ENCODE data around the gene CALU.

Gene CALU

DNA sequence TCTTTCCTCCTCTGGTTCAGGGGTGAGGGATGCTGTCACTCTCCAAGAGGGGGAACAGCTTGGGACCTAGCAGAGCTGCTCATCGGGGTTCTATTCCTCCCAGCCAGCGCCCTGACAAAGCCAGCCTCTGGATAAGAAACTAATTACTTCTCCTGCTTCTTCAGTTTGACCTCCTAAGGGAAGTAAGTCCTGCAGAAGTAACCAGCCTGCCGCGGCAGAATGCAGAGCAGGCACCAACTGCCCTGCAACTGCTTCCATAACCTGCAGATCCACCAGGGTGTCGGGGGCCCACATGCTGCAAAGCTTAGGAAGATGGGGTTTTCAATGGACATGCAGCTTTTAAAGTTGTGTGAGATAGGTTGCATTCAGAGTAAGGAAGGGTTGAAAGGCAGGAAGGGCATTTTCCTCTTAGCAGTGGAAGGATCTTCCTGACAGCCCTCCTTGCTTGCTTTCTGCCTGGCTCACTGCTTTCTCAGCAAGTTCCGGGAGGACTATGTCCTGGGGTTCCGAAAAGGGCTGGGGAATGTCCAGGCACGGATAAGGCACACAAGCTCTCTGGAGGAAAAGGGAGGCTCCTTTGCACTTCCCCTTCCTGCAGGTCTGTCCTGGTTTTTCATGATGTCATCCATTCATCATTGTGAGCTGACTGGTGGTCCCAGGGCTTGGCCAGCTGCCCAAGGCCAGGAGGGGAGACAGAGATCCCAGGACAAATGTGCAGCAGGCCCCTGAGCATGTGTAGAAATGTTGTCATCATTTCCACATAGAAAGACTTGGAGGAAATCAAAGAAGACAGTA, 24.3 kb upstream of the CALU start:
- Histone ChIP-seq H3K9me3 (ENCODE audit: low read depth, low read length) (no peaks in the 10 kb centered on the region), H3K36me3 (ENCODE audit: insufficient read depth, low read length) (no peaks in the 10 kb centered on the region), H3K9ac (ENCODE audit: insufficient read length) (no peak overlapping the region), H3K4me3 (no peak overlapping the region), H3K27ac (no peak overlapping the region)
- TF ChIP-seq FOXP2 (optimal IDR thresholded peaks at IDR 0.05; ENCODE audit: control extremely low read depth, extremely low read length, insufficient read depth) (no peak), EZH2 (IDR thresholded peaks at IDR 0.05) (no peak), POLR2AphosphoS5 (IDR thresholded peaks at IDR 0.05; ENCODE audit: borderline replicate concordance, low read depth, low read length) (no peak)
- DNase-seq (ENCODE audit: low read depth, low spot score): no peak

GRCh38 chr7:128718967-128719642, 20.1 kb upstream of the CALU start:
- Histone ChIP-seq H3K36me3 (ENCODE audit: insufficient read depth, low read length) (no peaks in the 10 kb centered on the region), H3K27ac (no peak overlapping the region), H3K4me3 (no peak overlapping the region), H3K9me3 (ENCODE audit: low read depth, low read length) (no peaks in the 10 kb centered on the region), H3K9ac (ENCODE audit: insufficient read length) (no peak overlapping the region)
- TF ChIP-seq POLR2AphosphoS5 (IDR thresholded peaks at IDR 0.05; ENCODE audit: borderline replicate concordance, low read depth, low read length): no peak
- TF ChIP-seq FOXP2 (optimal IDR thresholded peaks at IDR 0.05; ENCODE audit: control extremely low read depth, extremely low read length, insufficient read depth): no peak
- no peak for TF ChIP-seq EZH2 (IDR thresholded peaks at IDR 0.05)
- no peak for DNase-seq (ENCODE audit: low read depth, low spot score)

DNA sequence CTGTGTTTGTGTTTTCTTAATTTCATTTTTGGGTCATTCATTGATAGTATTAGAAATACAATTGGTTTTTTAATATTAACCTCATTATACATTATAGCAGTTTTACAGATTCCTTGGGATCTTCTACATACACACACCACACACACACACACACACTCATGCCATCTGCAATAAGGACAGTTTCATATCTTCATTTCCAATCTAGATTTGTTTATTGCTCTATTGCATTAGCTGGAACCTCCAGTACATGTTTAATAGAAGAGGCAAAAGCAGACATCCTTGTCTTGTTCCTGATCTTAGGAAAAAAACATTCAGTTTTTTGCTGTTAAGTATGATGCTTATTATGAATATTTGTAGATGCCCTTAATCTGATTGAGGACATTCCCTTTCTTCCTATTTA, 17.8 kb upstream of the CALU start:
- H3K36me3 ChIP-seq (ENCODE audit: insufficient read depth, low read length): no peaks in the 10 kb centered on the region

DNA sequence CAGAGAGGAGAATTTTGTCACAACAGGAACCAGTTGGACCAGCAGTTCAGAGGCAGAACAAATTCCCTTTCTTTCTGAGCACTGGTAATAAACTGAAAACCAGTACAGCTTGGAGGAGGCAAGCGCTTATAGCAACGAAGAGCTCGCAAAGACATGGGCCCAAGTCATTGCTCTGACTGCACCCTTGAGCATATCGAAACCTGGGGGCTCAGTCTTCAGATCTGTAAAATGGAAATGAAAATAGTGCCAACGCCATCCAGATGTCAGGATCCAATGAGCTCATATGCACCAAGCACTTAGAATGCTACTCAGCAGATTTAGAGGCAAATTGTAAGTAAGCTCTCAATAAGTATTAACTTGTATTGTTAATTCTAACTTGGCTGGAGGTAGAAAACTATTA, 14.4 kb upstream of the CALU start:
- TF ChIP-seq EZH2 (IDR thresholded peaks at IDR 0.05) (no peak), FOXP2 (optimal IDR thresholded peaks at IDR 0.05; ENCODE audit: control extremely low read depth, extremely low read length, insufficient read depth) (no peak), POLR2AphosphoS5 (IDR thresholded peaks at IDR 0.05; ENCODE audit: borderline replicate concordance, low read depth, low read length) (no peak)
- H3K9me3 ChIP-seq (ENCODE audit: low read depth, low read length): no peaks in the 10 kb centered on the region
- no peak overlapping the region for H3K27ac ChIP-seq
- no peak overlapping the region for H3K4me3 ChIP-seq
- DNase-seq (ENCODE audit: low read depth, low spot score): no peak
- H3K9ac ChIP-seq (ENCODE audit: insufficient read length): no peak overlapping the region
- no peaks in the 10 kb centered on the region for H3K36me3 ChIP-seq (ENCODE audit: insufficient read depth, low read length)

More for the DNA sequence above, 17.8 kb upstream of the CALU start:
- TF ChIP-seq FOXP2 (optimal IDR thresholded peaks at IDR 0.05; ENCODE audit: control extremely low read depth, extremely low read length, insufficient read depth): no peak
- TF ChIP-seq POLR2AphosphoS5 (IDR thresholded peaks at IDR 0.05; ENCODE audit: borderline replicate concordance, low read depth, low read length): no peak
- TF ChIP-seq EZH2 (IDR thresholded peaks at IDR 0.05): no peak
- no peak for DNase-seq (ENCODE audit: low read depth, low spot score)
- H3K27ac ChIP-seq: no peak overlapping the region
- H3K9ac ChIP-seq (ENCODE audit: insufficient read length): no peak overlapping the region
- no peaks in the 10 kb centered on the region for H3K9me3 ChIP-seq (ENCODE audit: low read depth, low read length)
- H3K4me3 ChIP-seq: no peak overlapping the region

- Histone ChIP-seq H3K36me3 (ENCODE audit: insufficient read depth, low read length) (no peaks in the 10 kb centered on the region), H3K9ac (ENCODE audit: insufficient read length) (no peak overlapping the region), H3K27ac (no peak overlapping the region), H3K4me3 (no peak overlapping the region), H3K9me3 (ENCODE audit: low read depth, low read length) (no peaks in the 10 kb centered on the region)
- no peak for TF ChIP-seq POLR2AphosphoS5 (IDR thresholded peaks at IDR 0.05; ENCODE audit: borderline replicate concordance, low read depth, low read length)
- no peak for TF ChIP-seq FOXP2 (optimal IDR thresholded peaks at IDR 0.05; ENCODE audit: control extremely low read depth, extremely low read length, insufficient read depth)
- no peak for TF ChIP-seq EZH2 (IDR thresholded peaks at IDR 0.05)
- DNase-seq (ENCODE audit: low read depth, low spot score): no peak
Observed at GRCh38 chr7:128725531-128725930, 13.6 kb upstream of the CALU start.

GRCh38 chr7:128726059-128726736, 13.0 kb upstream of the CALU start:
- no peaks in the 10 kb centered on the region for H3K36me3 ChIP-seq (ENCODE audit: insufficient read depth, low read length)
- no peak overlapping the region for H3K27ac ChIP-seq

DNA sequence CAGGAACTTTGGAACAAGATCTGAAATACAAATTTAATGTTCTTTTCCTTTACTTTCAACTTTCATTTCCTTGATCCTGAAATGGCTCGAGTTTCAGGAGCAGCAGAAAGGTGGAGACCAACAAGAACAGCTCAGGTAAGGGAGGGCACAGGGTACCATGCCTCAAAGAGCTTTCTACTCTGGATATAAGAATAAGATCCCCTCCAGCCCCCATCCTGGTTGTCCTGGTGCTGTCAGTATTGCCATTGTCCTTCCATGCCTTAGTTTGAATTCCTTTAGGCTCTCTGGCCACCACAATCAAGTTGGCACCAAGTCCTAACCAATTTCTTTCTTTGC, 12.5 kb upstream of the CALU start:
- TF ChIP-seq EZH2 (IDR thresholded peaks at IDR 0.05): no peak
- no peak for TF ChIP-seq FOXP2 (optimal IDR thresholded peaks at IDR 0.05; ENCODE audit: control extremely low read depth, extremely low read length, insufficient read depth)
- no peak for TF ChIP-seq POLR2AphosphoS5 (IDR thresholded peaks at IDR 0.05; ENCODE audit: borderline replicate concordance, low read depth, low read length)
- Histone ChIP-seq H3K9me3 (ENCODE audit: low read depth, low read length) (no peaks in the 10 kb centered on the region), H3K9ac (ENCODE audit: insufficient read length) (no peak overlapping the region), H3K36me3 (ENCODE audit: insufficient read depth, low read length) (no peaks in the 10 kb centered on the region), H3K27ac (no peak overlapping the region), H3K4me3 (no peak overlapping the region)
- DNase-seq (ENCODE audit: low read depth, low spot score): no peak

More at GRCh38 chr7:128726059-128726736, 13.0 kb upstream of the CALU start:
- H3K9ac ChIP-seq (ENCODE audit: insufficient read length): no peak overlapping the region
- TF ChIP-seq FOXP2 (optimal IDR thresholded peaks at IDR 0.05; ENCODE audit: control extremely low read depth, extremely low read length, insufficient read depth) (no peak), EZH2 (IDR thresholded peaks at IDR 0.05) (no peak), POLR2AphosphoS5 (IDR thresholded peaks at IDR 0.05; ENCODE audit: borderline replicate concordance, low read depth, low read length) (no peak)
- no peak for DNase-seq (ENCODE audit: low read depth, low spot score)
- H3K4me3 ChIP-seq: no peak overlapping the region
- no peaks in the 10 kb centered on the region for H3K9me3 ChIP-seq (ENCODE audit: low read depth, low read length)

DNA sequence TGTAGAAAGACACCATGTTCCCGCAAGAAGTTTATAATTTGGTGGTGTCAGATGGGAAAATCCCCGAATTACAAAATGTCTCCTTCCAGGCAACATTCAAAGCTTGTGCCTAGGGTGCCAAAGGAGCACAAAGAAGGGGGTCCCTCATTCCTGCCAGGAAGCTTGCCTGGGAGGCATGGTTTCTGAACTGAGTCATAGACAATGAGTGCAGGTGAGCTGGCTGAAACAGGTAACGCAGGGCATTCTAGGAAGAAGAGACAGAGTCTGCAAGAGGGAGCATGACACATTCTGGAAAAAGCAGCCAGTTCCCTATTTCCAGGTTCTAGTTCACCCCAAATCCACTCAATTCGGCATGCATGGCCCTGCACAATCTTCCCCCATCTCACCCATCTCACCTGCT, 11.9 kb upstream of the CALU start:
- Histone ChIP-seq H3K9ac (ENCODE audit: insufficient read length) (no peak overlapping the region), H3K9me3 (ENCODE audit: low read depth, low read length) (no peaks in the 10 kb centered on the region), H3K4me3 (no peak overlapping the region), H3K36me3 (ENCODE audit: insufficient read depth, low read length) (no peaks in the 10 kb centered on the region), H3K27ac (no peak overlapping the region)
- no peak for TF ChIP-seq POLR2AphosphoS5 (IDR thresholded peaks at IDR 0.05; ENCODE audit: borderline replicate concordance, low read depth, low read length)
- no peak for TF ChIP-seq EZH2 (IDR thresholded peaks at IDR 0.05)
- TF ChIP-seq FOXP2 (optimal IDR thresholded peaks at IDR 0.05; ENCODE audit: control extremely low read depth, extremely low read length, insufficient read depth): no peak
- DNase-seq (ENCODE audit: low read depth, low spot score): no peak

Measured in SK-N-MC (cell line).